Measurements from ENCODE around the gene MIEF1. TPM values are rescaled to one million over a fixed set of nuclear protein-coding genes. Genes with fewer than 3 reads are reported as not detected.

The MIEF1 gene
- total and polyA plus RNA-seq, 2 of the 8 experiments (the other 6 are each of a cell fraction or from before 2014, with no cell fraction given), result 16.8 to 32.7 TPM

- Histone ChIP-seq H4K20me1 (replicated peaks in 1 of 2; ENCODE audit: control insufficient read depth in 1 of 2, insufficient read depth in 2 of 2, low read length in 2 of 2) (peaks cover 0 to 4% of the 10 kb centered on the region in 2 experiments), H4K8ac (ENCODE audit: extremely low read depth, insufficient read depth, low read length) (no peak overlapping the region), H3K27ac (ENCODE audit: low read depth, low read length) (no peak overlapping the region), H2BK5ac (ENCODE audit: low read depth, low read length) (no peak overlapping the region), H2BK20ac (ENCODE audit: low read length) (no peak overlapping the region), H2BK15ac (ENCODE audit: low read length) (no peak overlapping the region), H2BK120ac (replicated peaks; ENCODE audit: low read depth, low read length) (no peak overlapping the region), H4K5ac (ENCODE audit: insufficient read length, low read depth, low read length) (no peak overlapping the region), H4K91ac (replicated peaks; ENCODE audit: insufficient read length, low read length) (no peak overlapping the region), H3K4me2 (ENCODE audit: insufficient read depth in 1 of 2, low read depth in 2 of 2, low read length in 2 of 2) (no peak overlapping the region), H3K4me1 (replicated peaks in 1 of 4; ENCODE audit: control insufficient read depth in 3 of 4, insufficient read depth in 4 of 4, low read length in 3 of 4) (peaks cover 0 to 5% (median 2%) of the 10 kb centered on the region in 4 experiments; a peak in 4 of 7 replicates), H3K27me3 (replicated peaks in 1 of 4; ENCODE audit: control insufficient read depth in 3 of 4, extremely low read depth in 1 of 4, insufficient read depth in 3 of 4, low read length in 3 of 4) (peaks cover 0 to 51% (median 18%) of the 10 kb centered on the region in 4 experiments; a peak in 5 of 7 replicates), H3K79me2 (ENCODE audit: control insufficient read depth in 1 of 2, insufficient read depth in 2 of 2, low read length in 2 of 2) (no peaks in the 10 kb centered on the region), H3K18ac (ENCODE audit: extremely low read depth, low read length) (no peak overlapping the region), H2BK12ac (ENCODE audit: low read depth, low read length) (no peak overlapping the region), H3K14ac (ENCODE audit: insufficient read length) (no peak overlapping the region), H3K79me1 (ENCODE audit: low read depth, low read length) (no peaks in the 10 kb centered on the region), H3K9ac (replicated peaks in 1 of 4; ENCODE audit: extremely low read depth in 1 of 4, low read depth in 3 of 4, low read length in 3 of 4) (no peak overlapping the region), H3K4me3 (ENCODE audit: extremely low read depth in 1 of 4, insufficient read depth in 2 of 4, low read depth in 3 of 4, low read length in 4 of 4) (no peak overlapping the region), H3K23ac (ENCODE audit: insufficient read length) (no peak overlapping the region), H3K56ac (replicated peaks; ENCODE audit: insufficient read length, low read depth, low read length) (no peak overlapping the region), H2AFZ (ENCODE audit: low read length) (no peak overlapping the region), H3K23me2 (ENCODE audit: low read depth, low read length) (no peaks in the 10 kb centered on the region; the same call in 1 of the 2 replicates), H3K9me3 (ENCODE audit: insufficient read depth in 2 of 2, low read depth in 1 of 2, low read length in 1 of 2) (no peaks in the 10 kb centered on the region), H3K4ac (replicated peaks; ENCODE audit: insufficient read length, low read depth, low read length) (no peak overlapping the region), H3K36me3 (ENCODE audit: control insufficient read depth in 2 of 4, insufficient read depth in 4 of 4, low read length in 3 of 4) (no peaks in the 10 kb centered on the region), H2AK5ac (ENCODE audit: low read depth, low read length) (no peak overlapping the region)
- POLR2A ChIA-PET (ENCODE audit: partially characterized antibody), result interaction anchor here (0.6 to 2.5 kb wide), 3 partner anchors 25 to 185 kb away, joined by 3 to 14 read pairs (median 10); no protein-coding TSS in a partner anchor
- DNase-seq (ENCODE audit: low read depth in 1 of 2, low spot score in 2 of 2) (no peak), FAIRE-seq (no peak)
- WGBS, 2 experiments (ENCODE audit: extremely low coverage in 1 of 2, insufficient coverage in 1 of 2, insufficient read length in 1 of 2, insufficient replicate concordance in 2 of 2, low coverage in 1 of 2, low lambda C conversion rate in 2 of 2, missing lambda C conversion rate in 1 of 2), result 81% methylated on average over 8 of the region's 8 CpGs; no CpG with 5 or more reads in 1 of the 2 experiments
- CTCF ChIA-PET (ENCODE audit: partially characterized antibody), result interaction anchor here (0.6 to 19.7 kb wide), 10 partner anchors 14 to 889 kb away, joined by 3 to 361 read pairs (median 29); partner anchors contain the start of genes ATF4 and RPS19BP1
- no peak for TF ChIP-seq MAX (IDR thresholded peaks at IDR 0.05)
- TF ChIP-seq PHF8 (conservative IDR thresholded peaks at IDR 0.05; ENCODE audit: low read depth, low read length), result no peak
- TF ChIP-seq CEBPB (IDR thresholded peaks at IDR 0.05; ENCODE audit: low read depth, low read length), result no peak
- no peak for TF ChIP-seq CHD1 (IDR thresholded peaks at IDR 0.05; ENCODE audit: low read depth, low read length)
Measured at GRCh38 chr22:39497429-39497828, 4.7 kb upstream of the MIEF1 start.
